ENCODE results near the gene SLX4IP. TPM values are rescaled to one million over a fixed set of nuclear protein-coding genes. Genes with fewer than 3 reads are reported as not detected.

Gene SLX4IP
- total RNA-seq, 4 donors from 2014 or later, result 1.3 to 3.0 (median 1.9) TPM

- 41 to 81% methylated on average over 3 to 6 of the region's 9 CpGs for WGBS, 2 donors (ENCODE audit: low coverage in 1 of 2)
- H3K4me3 ChIP-seq, result no peak overlapping the region
- H3K9me3 ChIP-seq, result no peaks in the 10 kb centered on the region
- H3K27ac ChIP-seq, result peak overlapping the region in 2 of 4 donors; percentile 21 to 43
- no peaks in the 10 kb centered on the region for H3K27me3 ChIP-seq
- ATAC-seq, result peak; percentile 32
- H3K36me3 ChIP-seq, result peaks cover 0 to 96% of the 10 kb centered on the region in 2 donors
- no peak for TF ChIP-seq EP300 (IDR thresholded peaks at IDR 0.05)
- TF ChIP-seq POLR2AphosphoS5 (IDR thresholded peaks at IDR 0.05), result no peak
- peak in 1 of 4 experiments; percentile 28 for TF ChIP-seq CTCF (IDR thresholded peaks at IDR 0.05)
- no peak for TF ChIP-seq POLR2A (IDR thresholded peaks at IDR 0.05)
- peaks cover 0 to 28% (median 0%) of the 10 kb centered on the region in 3 donors for H3K4me1 ChIP-seq
Measured at GRCh38 chr20:10647471-10647870, 212.4 kb downstream of the SLX4IP start.

- Histone ChIP-seq H3K9me3 (no peaks in the 10 kb centered on the region), H3K27me3 (no peaks in the 10 kb centered on the region), H3K4me1 (peaks cover 0 to 32% (median 3%) of the 10 kb centered on the region in 3 donors), H3K36me3 (peaks cover 0 to 93% of the 10 kb centered on the region in 2 donors), H3K27ac (peak overlapping the region in 1 of 4 donors; percentile 21), H3K4me3 (no peak overlapping the region)
- 85 to 89% methylated on average over 8 to 9 of the region's 11 CpGs for WGBS, 2 donors (ENCODE audit: low coverage in 1 of 2)
- ATAC-seq, result no peak
- TF ChIP-seq CTCF (IDR thresholded peaks at IDR 0.05) (no peak), EP300 (IDR thresholded peaks at IDR 0.05) (no peak), POLR2AphosphoS5 (IDR thresholded peaks at IDR 0.05) (no peak), POLR2A (IDR thresholded peaks at IDR 0.05) (no peak)
Measured at GRCh38 chr20:10647909-10648308, 212.8 kb downstream of the SLX4IP start.

- H3K27ac ChIP-seq, result no peak overlapping the region
- WGBS, 2 donors (ENCODE audit: low coverage in 1 of 2), result 87% methylated on average over 4 to 6 of the region's 8 CpGs
- peaks cover 0 to 86% of the 10 kb centered on the region in 2 donors for H3K36me3 ChIP-seq
- TF ChIP-seq EP300 (IDR thresholded peaks at IDR 0.05) (no peak), POLR2AphosphoS5 (IDR thresholded peaks at IDR 0.05) (no peak), POLR2A (IDR thresholded peaks at IDR 0.05) (no peak), CTCF (IDR thresholded peaks at IDR 0.05) (no peak)
- H3K4me3 ChIP-seq, result no peak overlapping the region
- no peaks in the 10 kb centered on the region for H3K9me3 ChIP-seq
- ATAC-seq, result no peak
- H3K4me1 ChIP-seq, result peaks cover 0 to 40% (median 3%) of the 10 kb centered on the region in 3 donors
- no peaks in the 10 kb centered on the region for H3K27me3 ChIP-seq
Measured at GRCh38 chr20:10648651-10649050, 213.5 kb downstream of the SLX4IP start.

GRCh38 chr20:10649080-10649796 lies 214.1 kb downstream of the SLX4IP start:
- no peaks in the 10 kb centered on the region for H3K27me3 ChIP-seq
- H3K27ac ChIP-seq, result peak overlapping the region in 1 of 4 donors; percentile 54
- no peaks in the 10 kb centered on the region for H3K9me3 ChIP-seq
- H3K36me3 ChIP-seq, result peaks cover 0 to 80% of the 10 kb centered on the region in 2 donors
- WGBS, 2 donors (ENCODE audit: low coverage in 1 of 2), result 88 to 92% methylated on average over 8 of the region's 8 CpGs
- TF ChIP-seq CTCF (IDR thresholded peaks at IDR 0.05) (no peak), EP300 (IDR thresholded peaks at IDR 0.05) (no peak), POLR2A (IDR thresholded peaks at IDR 0.05) (no peak), POLR2AphosphoS5 (IDR thresholded peaks at IDR 0.05) (no peak)
- H3K4me1 ChIP-seq, result peaks cover 0 to 46% (median 6%) of the 10 kb centered on the region in 3 donors
- no peak overlapping the region for H3K4me3 ChIP-seq
- no peak for ATAC-seq

GRCh38 chr20:10649797-10650160 lies 214.7 kb downstream of the SLX4IP start:
- Histone ChIP-seq H3K27me3 (no peaks in the 10 kb centered on the region), H3K27ac (peak overlapping the region in 1 of 4 donors; percentile 54), H3K4me3 (no peak overlapping the region), H3K36me3 (peaks cover 0 to 78% of the 10 kb centered on the region in 2 donors), H3K4me1 (peaks cover 0 to 48% (median 12%) of the 10 kb centered on the region in 3 donors), H3K9me3 (no peaks in the 10 kb centered on the region)
- no peak for ATAC-seq
- 52 to 71% methylated on average over 3 of the region's 3 CpGs for WGBS, 2 donors (ENCODE audit: low coverage in 1 of 2)
- TF ChIP-seq CTCF (IDR thresholded peaks at IDR 0.05) (no peak), POLR2AphosphoS5 (IDR thresholded peaks at IDR 0.05) (no peak), EP300 (IDR thresholded peaks at IDR 0.05) (no peak), POLR2A (IDR thresholded peaks at IDR 0.05) (no peak)

All from gastroesophageal sphincter (tissue), 4 donors.